PC-9 (cell line): Measurements from ENCODE around the gene CRTC1. TPM values are rescaled to one million over a fixed set of nuclear protein-coding genes. Genes with fewer than 3 reads are reported as not detected.
"Not testable (repeated sequence)": the region's sequence is repeated elsewhere in the genome, so short reads cannot be mapped to it uniquely, and the experiment has no call there.

Source experiments
- BruUV-seq: library from RNA; stranded (reverse); fragments of 400-500 nt; replicated peaks from 2 replicates; lab custom pipeline; 2021; lab: Mats Ljungman, UMichigan
- CTCF ChIA-PET: fragments of 300-600 bp; sonication (Branson Sonifier 250); formaldehyde crosslinking; loops from one replicate; lab custom pipeline; 2022; ENCODE audit warnings: antibody characterized with exemption; lab: Charles Lee
- POLR2A ChIA-PET: fragments of 300-600 bp; sonication (Branson Sonifier 250); formaldehyde crosslinking; loops from one replicate; lab custom pipeline; 2022; ENCODE audit warnings: antibody characterized with exemption; ENCODE audit not compliant: unreplicated experiment; lab: Charles Lee
- DNase-seq, 2 experiments: peaks; one replicate each; pipeline versions ENCODE4 v3.0.0 to v3.0.0-alpha.2; 2015 to 2022; ENCODE audit warnings: mixed read lengths in 1 of 2
- H2AFZ ChIP-seq: fragments of 200-600 bp; sonication (generic); 2 replicates; pipeline ENCODE4 v1.8.1; 2017; ENCODE audit warnings: antibody characterized with exemption
- H3F3A ChIP-seq: fragments of 200-600 bp; sonication (generic); 2 replicates; pipeline ENCODE4 v1.8.1; 2017; ENCODE audit warnings: antibody characterized with exemption, mild to moderate bottlenecking, low read depth; ENCODE audit not compliant: insufficient read depth
- H3K27ac ChIP-seq: fragments of 200-600 bp; sonication (generic); 2 replicates; pipeline ENCODE4 v1.6.1; 2016; ENCODE audit warnings: mixed run types
- H3K27me3 ChIP-seq: fragments of 200-600 bp; sonication (generic); 2 replicates; pipeline ENCODE4 v1.6.1; 2016; ENCODE audit warnings: low read depth, mixed run types; ENCODE audit not compliant: insufficient read depth
- H3K36me3 ChIP-seq: fragments of 200-600 bp; sonication (generic); 2 replicates; pipeline ENCODE4 v1.6.1; 2016; ENCODE audit warnings: low read depth, mixed run types
- H3K4me1 ChIP-seq: fragments of 200-600 bp; sonication (generic); replicated peaks from 2 replicates; pipeline ENCODE4 v1.6.1; 2016; ENCODE audit warnings: mixed run types; ENCODE audit not compliant: insufficient read depth
- H3K4me2 ChIP-seq: fragments of 200-600 bp; sonication (generic); 2 replicates; pipeline ENCODE4 v1.6.1; 2017; ENCODE audit warnings: mixed run types
- H3K4me3 ChIP-seq: fragments of 200-600 bp; sonication (generic); 2 replicates; pipeline ENCODE4 v1.6.1; 2016; ENCODE audit warnings: mixed run types
- H3K79me2 ChIP-seq: fragments of 200-600 bp; sonication (generic); 2 replicates; pipeline ENCODE4 v1.6.1; 2017; ENCODE audit warnings: low read depth, mixed run types
- H3K9me2 ChIP-seq: fragments of 200-600 bp; sonication (generic); 2 replicates; pipeline ENCODE4 v1.8.1; 2017; ENCODE audit warnings: mild to moderate bottlenecking; ENCODE audit not compliant: insufficient read depth
- H3K9me3 ChIP-seq: fragments of 200-600 bp; sonication (generic); 2 replicates; pipeline ENCODE4 v1.8.1; 2016; ENCODE audit warnings: low read depth; ENCODE audit not compliant: insufficient read depth
- H4K20me1 ChIP-seq: fragments of 200-600 bp; sonication (generic); 2 replicates; pipeline ENCODE4 v1.8.1; 2017; ENCODE audit not compliant: insufficient read depth
- CTCF ChIP-seq: fragments of 200-600 bp; sonication (generic); conservative IDR thresholded peaks from 2 replicates; pipeline ENCODE4 v1.6.1; 2017; ENCODE audit warnings: mixed run types, antibody characterized with exemption, mild to moderate bottlenecking, moderate library complexity
- EZH2 ChIP-seq: fragments of 200-600 bp; sonication (generic); IDR thresholded peaks from 2 replicates; pipeline ENCODE4 v1.8.0; 2017; ENCODE audit warnings: antibody characterized with exemption, low read depth
- intact Hi-C: fragments of 100-400 bp; cut with micrococcal nuclease; formaldehyde crosslinking; loops from one replicate; pipeline ENCODE4 v1.10.0; 2022; ENCODE audit not compliant: unreplicated experiment
- total RNA-seq: library from RNA; stranded (reverse); gene quantifications from 2 replicates; pipeline ENCODE4 v1.2.3, GENCODE V29; 2021

CRTC1 gene
- total RNA-seq, 1 experiment from 2014 or later = 16.6 TPM

GRCh38 chr19:18814063-18814462 lies 130.6 kb downstream of the CRTC1 start:
- Histone ChIP-seq H3K27ac (no peak overlapping the region), H3F3A (no peaks in the 10 kb centered on the region), H3K4me3 (no peak overlapping the region), H3K79me2 (no peaks in the 10 kb centered on the region), H4K20me1 (no peaks in the 10 kb centered on the region), H3K4me2 (no peak overlapping the region), H3K4me1 (peaks cover 7% of the 10 kb centered on the region), H3K27me3 (peaks cover 12% of the 10 kb centered on the region; the same call in 1 of the 2 replicates), H2AFZ (no peak overlapping the region), H3K9me2 (no peaks in the 10 kb centered on the region), H3K9me3 (no peaks in the 10 kb centered on the region), H3K36me3 (no peaks in the 10 kb centered on the region)
- ChIA-PET CTCF (no interaction called here), POLR2A (no interaction called here)
- TF ChIP-seq CTCF (no peak), EZH2 (no peak)
- peak in 1 of 2 experiments; percentile 34 for DNase-seq
- intact Hi-C loops = no loop called here
- BruUV-seq = no TSS peak

- peak in 1 of 2 experiments; percentile 5 for DNase-seq
- H3K79me2 ChIP-seq = no peaks in the 10 kb centered on the region
- peaks cover 12% of the 10 kb centered on the region; the same call in 1 of the 2 replicates for H3K27me3 ChIP-seq
- H4K20me1 ChIP-seq = no peaks in the 10 kb centered on the region
- ChIA-PET POLR2A (no interaction called here), CTCF (interaction anchor here (0.6 kb wide), 1 partner anchor 14 kb away, joined by 8 read pairs; no protein-coding TSS in a partner anchor)
- TF ChIP-seq EZH2 = no peak
- no peak for TF ChIP-seq CTCF
- no peak overlapping the region for H2AFZ ChIP-seq
- no peaks in the 10 kb centered on the region for H3K36me3 ChIP-seq
- H3K4me3 ChIP-seq = no peak overlapping the region
- H3K9me3 ChIP-seq = no peaks in the 10 kb centered on the region
- intact Hi-C loops = no loop called here
- H3F3A ChIP-seq = no peaks in the 10 kb centered on the region
- H3K4me1 ChIP-seq = no peaks in the 10 kb centered on the region
- H3K4me2 ChIP-seq = no peak overlapping the region
- H3K9me2 ChIP-seq = no peaks in the 10 kb centered on the region
- no TSS peak for BruUV-seq
- no peak overlapping the region for H3K27ac ChIP-seq
These were observed 132.2 kb downstream of the CRTC1 start for GRCh38 chr19:18815673-18816072.

GRCh38 chr19:18816645-18817044 lies 133.2 kb downstream of the CRTC1 start:
- H3K9me3 ChIP-seq, H3K4me1 ChIP-seq, H2AFZ ChIP-seq, H3K4me2 ChIP-seq, H4K20me1 ChIP-seq, H3K36me3 ChIP-seq, H3F3A ChIP-seq, H3K9me2 ChIP-seq, intact Hi-C loops, CTCF ChIA-PET, BruUV-seq, POLR2A ChIA-PET, DNase-seq, H3K4me3 ChIP-seq, H3K27ac ChIP-seq, H3K79me2 ChIP-seq: not testable (repeated sequence)
- H3K27me3 ChIP-seq = peaks cover 12% of the 10 kb centered on the region; the same call in 1 of the 2 replicates

- no peak for DNase-seq
- POLR2A ChIA-PET = no interaction called here
- H3K4me1 ChIP-seq = no peaks in the 10 kb centered on the region
- H3K9me2 ChIP-seq = no peaks in the 10 kb centered on the region
- no peak overlapping the region for H3K4me3 ChIP-seq
- no peak overlapping the region for H3K27ac ChIP-seq
- H3K36me3 ChIP-seq = no peaks in the 10 kb centered on the region
- no peaks in the 10 kb centered on the region for H3K79me2 ChIP-seq
- no peak overlapping the region for H2AFZ ChIP-seq
- H3F3A ChIP-seq = no peaks in the 10 kb centered on the region
- BruUV-seq = no TSS peak
- H3K4me2 ChIP-seq = no peak overlapping the region
- intact Hi-C loops = no loop called here
- TF ChIP-seq CTCF (no peak), EZH2 (no peak)
- no peaks in the 10 kb centered on the region for H3K9me3 ChIP-seq
- no peaks in the 10 kb centered on the region for H4K20me1 ChIP-seq
- CTCF ChIA-PET = no interaction called here
- 0 out of 2 replicates have a peak, but pooled peaks cover 7% of the 10 kb centered on the region for H3K27me3 ChIP-seq
These were observed 134.1 kb downstream of the CRTC1 start for GRCh38 chr19:18817574-18817973.
